Activated T-cell treated with anti-CD3 and anti-CD28 coated beads for 48 hours (primary cell): Measurements from ENCODE around the gene ABHD15.

Experiments
- DNase-seq: peaks from one replicate; pipeline ENCODE4 v3.0.0-alpha.2; 2020; ENCODE audit warnings: low read depth

ABHD15 gene

DNA sequence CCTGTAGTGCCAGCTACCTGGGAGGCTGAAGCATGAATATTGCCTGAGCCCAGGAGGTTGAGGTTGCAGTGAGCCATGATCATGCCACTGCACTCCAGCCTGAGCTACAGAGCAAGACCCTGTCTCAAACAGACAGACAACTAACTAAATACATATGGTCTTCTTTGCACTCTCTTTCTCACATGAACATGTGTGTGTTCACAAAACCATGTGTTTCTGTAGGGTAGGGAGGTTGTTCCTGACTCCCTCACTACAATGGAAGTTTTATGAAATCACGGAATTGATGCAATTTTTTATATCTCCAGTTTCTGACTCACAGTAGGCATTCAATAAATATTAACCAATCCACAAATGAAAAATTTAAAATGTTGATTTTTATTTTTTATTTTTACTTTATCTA is 48.5 kb downstream of the ABHD15 start:
- DNase-seq: no peak

DNA sequence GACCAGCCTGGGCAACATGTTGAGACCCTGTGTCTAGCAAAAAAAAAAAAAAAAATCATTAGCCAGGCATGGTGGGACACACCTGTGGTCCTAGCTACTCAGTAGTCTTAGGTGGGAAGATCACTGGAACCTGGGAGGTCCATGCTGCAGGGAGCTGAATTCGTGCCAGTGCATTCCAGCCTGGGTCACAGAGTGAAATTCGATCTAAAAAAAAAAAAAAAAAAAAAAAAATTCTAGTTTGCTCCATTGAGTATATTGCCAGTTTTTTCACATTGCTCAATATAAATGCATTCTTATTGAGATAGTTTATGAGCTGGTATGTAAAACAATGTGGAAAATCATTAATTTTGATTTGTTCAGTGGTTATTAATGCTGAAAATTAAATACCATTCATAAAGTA is 52.0 kb downstream of the ABHD15 start:
- DNase-seq: no peak

DNA sequence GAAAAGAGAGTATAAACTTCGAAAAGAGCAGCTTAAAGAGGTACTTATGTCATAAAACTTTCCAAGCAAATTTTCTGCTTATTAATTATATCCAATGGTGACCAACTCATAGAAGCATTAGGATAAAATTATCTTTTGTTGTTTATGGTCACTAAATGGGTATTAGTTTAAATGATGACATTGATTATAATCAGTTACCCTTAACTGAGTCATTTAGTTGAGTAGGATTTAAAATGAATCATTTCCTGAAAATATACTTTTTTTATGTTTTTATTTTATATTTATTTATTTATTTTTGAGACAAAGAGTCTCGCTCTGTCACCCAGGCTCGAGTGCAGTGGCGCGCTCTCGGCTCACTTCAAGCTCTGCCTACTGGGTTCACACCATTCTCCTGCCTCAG is 55.9 kb downstream of the ABHD15 start:
- no peak for DNase-seq
